HCT116 (cell line): Measurements from ENCODE around the gene UGT2B15. TPM values are rescaled to one million over a fixed set of nuclear protein-coding genes. Genes with fewer than 3 reads are reported as not detected.

Source experiments
- ATAC-seq: fragments of 200-7000 bp; cut with Tn5 transposase; 2 replicates; pipeline ENCODE4 v1.9.1; 2020; ENCODE audit warnings: mild to moderate bottlenecking, moderate library complexity
- BruUV-seq: library from RNA; stranded (reverse); fragments of 400-500 nt; replicated peaks from 2 replicates; lab custom pipeline; 2021; lab: Mats Ljungman, UMichigan
- CTCF ChIA-PET: fragments of 300-600 bp; sonication (Branson Sonifier 250); formaldehyde crosslinking; loops from one replicate; lab custom pipeline; 2021; ENCODE audit warnings: antibody characterized with exemption; lab: Charles Lee
- POLR2A ChIA-PET: fragments of 300-600, 350-600 bp; sonication (Branson Sonifier 250); formaldehyde crosslinking; loops from one replicate; lab custom pipeline; 2021; ENCODE audit warnings: antibody characterized with exemption; lab: Charles Lee
- RAD21 ChIA-PET, 2 experiments: fragments of 300-600 bp; sonication (Branson Sonifier 250); formaldehyde crosslinking; loops; one replicate each; lab custom pipeline; 2023; ENCODE audit warnings: low total read pairs in 2 of 2; ENCODE audit not compliant: uncharacterized antibody in 2 of 2, unreplicated experiment in 2 of 2, low non-redundant PET in 1 of 2; lab: Charles Lee
- DNase-seq: peaks from one replicate; pipeline ENCODE4 v3.0.0-alpha.2; 2010; ENCODE audit warnings: low read depth, low spot score
- H2AFZ ChIP-seq: fragments of 200-600 bp; shearing (Covaris generic), sonication (generic); 2 replicates; pipeline ENCODE4 v1.6.1; 2017; ENCODE audit warnings: low read depth, mixed run types, mixed read lengths, antibody characterized with exemption, low read length; ENCODE audit not compliant: poor library complexity, severe bottlenecking
- H3K27ac ChIP-seq: 2 replicates; pipeline ENCODE4 v1.5.1; 2012; ENCODE audit warnings: low read depth, low read length
- H3K27me3 ChIP-seq: fragments of 200-600 bp; sonication (generic); 2 replicates; pipeline ENCODE4 v1.6.1; 2016; ENCODE audit warnings: mixed run types, low read length, mixed read lengths; ENCODE audit not compliant: insufficient read depth
- H3K36me3 ChIP-seq, 2 experiments: fragments of 200-500 bp in 1 of 2; fragments of 200-600 bp in 1 of 2; sonication (Bioruptor generic) in 1 of 2; sonication (generic) in 1 of 2; 2 replicates each; pipeline versions ENCODE4 v1.5.1 to v1.6.1; 2014 to 2016; ENCODE audit warnings: low read length in 2 of 2, inconsistent platforms in 1 of 2, mixed read lengths in 1 of 2, mixed run types in 1 of 2; ENCODE audit not compliant: insufficient read depth in 2 of 2, control insufficient read depth in 1 of 2
- H3K4me1 ChIP-seq, 2 experiments: fragments of 200-600 bp in 1 of 2; sonication (generic) in 1 of 2; 2 replicates each; pipeline versions ENCODE4 v1.5.1 to v1.6.1; 2012 to 2017; ENCODE audit warnings: low read length in 2 of 2, inconsistent platforms in 1 of 2, mild to moderate bottlenecking in 1 of 2, mixed read lengths in 1 of 2, mixed run types in 1 of 2, moderate library complexity in 1 of 2; ENCODE audit not compliant: insufficient read depth in 2 of 2, control insufficient read depth in 1 of 2
- H3K4me2 ChIP-seq: fragments of 200-600 bp; sonication (generic); 2 replicates; pipeline ENCODE4 v1.6.1; 2017; ENCODE audit warnings: mixed run types, low read length, mixed read lengths
- H3K4me3 ChIP-seq, 2 experiments: fragments of 200-600 bp in 1 of 2; sonication (generic) in 1 of 2; replicated peaks in 1 of 2; 2 replicates each; pipeline ENCODE4 v1.5.1; 2011 to 2016; ENCODE audit warnings: low read length in 2 of 2, control low read depth in 1 of 2, low read depth in 1 of 2, mild to moderate bottlenecking in 1 of 2, mixed read lengths in 1 of 2, mixed run types in 1 of 2
- H3K79me2 ChIP-seq: fragments of 200-600 bp; sonication (generic); 2 replicates; pipeline ENCODE4 v1.6.1; 2017; ENCODE audit warnings: mild to moderate bottlenecking, mixed run types, low read length, moderate library complexity, mixed read lengths; ENCODE audit not compliant: insufficient read depth
- H3K9ac ChIP-seq: fragments of 200-600 bp; sonication (generic); 2 replicates; pipeline ENCODE4 v1.6.1; 2016; ENCODE audit warnings: low read length, mixed read lengths
- H3K9me2 ChIP-seq: fragments of 200-600 bp; sonication (generic), shearing (Covaris generic); 2 replicates; pipeline ENCODE4 v1.6.1; 2017; ENCODE audit warnings: mixed run types, mild to moderate bottlenecking, moderate library complexity; ENCODE audit not compliant: insufficient read depth
- H3K9me3 ChIP-seq, 2 experiments: fragments of 200-500 bp in 1 of 2; fragments of 200-600 bp in 1 of 2; sonication (Bioruptor generic) in 1 of 2; sonication (generic) in 1 of 2; 2 replicates each; pipeline ENCODE4 v1.6.1; 2014 to 2017; ENCODE audit warnings: low read length in 2 of 2, mixed read lengths in 2 of 2, inconsistent platforms in 1 of 2, low read depth in 1 of 2, mild to moderate bottlenecking in 1 of 2, mixed run types in 1 of 2, moderate library complexity in 1 of 2; ENCODE audit not compliant: control insufficient read depth in 1 of 2, insufficient read depth in 1 of 2
- H4K20me1 ChIP-seq: fragments of 200-600 bp; sonication (generic), shearing (Covaris generic); 2 replicates; pipeline ENCODE4 v1.6.1; 2017; ENCODE audit warnings: mixed run types, mild to moderate bottlenecking, moderate library complexity; ENCODE audit not compliant: insufficient read depth
- ATF3 ChIP-seq: IDR thresholded peaks from 2 replicates; pipeline ENCODE4 v1.6.1; 2012
- FOSL1 ChIP-seq: IDR thresholded peaks from 2 replicates; pipeline ENCODE4 v1.6.1; 2012; ENCODE audit warnings: low read depth
- MAX ChIP-seq: IDR thresholded peaks from 2 replicates; pipeline ENCODE4 v1.6.1; 2012
- POLR2A ChIP-seq: IDR thresholded peaks from 2 replicates; pipeline ENCODE4 v1.7.0; 2011; ENCODE audit warnings: borderline replicate concordance; ENCODE audit not compliant: insufficient read depth, insufficient read length; ENCODE audit errors: extremely low read depth
- REST ChIP-seq: IDR thresholded peaks from 2 replicates; pipeline ENCODE4 v1.6.1; 2012; ENCODE audit warnings: low read depth
- SP1 ChIP-seq: IDR thresholded peaks from 2 replicates; pipeline ENCODE4 v1.6.1; 2012; ENCODE audit warnings: low read depth
- SRF ChIP-seq: IDR thresholded peaks from 2 replicates; pipeline ENCODE4 v1.6.1; 2012; ENCODE audit warnings: low read depth
- TCF7L2 ChIP-seq: IDR thresholded peaks from 2 replicates; pipeline ENCODE4 v1.7.0; 2011; ENCODE audit warnings: borderline replicate concordance, inconsistent platforms; ENCODE audit not compliant: insufficient read depth, insufficient read length; ENCODE audit errors: extremely low read depth
- YY1 ChIP-seq: IDR thresholded peaks from 2 replicates; pipeline ENCODE4 v1.6.1; 2011; ENCODE audit warnings: low read length, low read depth, moderate library complexity, mild to moderate bottlenecking; ENCODE audit not compliant: insufficient replicate concordance; ENCODE audit errors: extremely low read depth
- ZNF274 ChIP-seq: fragments of 200-500 bp; sonication (Bioruptor generic); IDR thresholded peaks from 2 replicates; pipeline ENCODE4 v1.6.1; 2014; ENCODE audit warnings: mild to moderate bottlenecking, low read depth, low read length, inconsistent platforms
- intact Hi-C: fragments of 100-400 bp; cut with micrococcal nuclease; formaldehyde crosslinking; loops from 2 replicates; pipeline ENCODE4 v1.10.0; 2022
- total RNA-seq: library from RNA; stranded (reverse); gene quantifications from one replicate; pipeline ENCODE4 v1.2.1, GENCODE V29; 2021; ENCODE audit not compliant: unreplicated experiment

Gene UGT2B15
- total RNA-seq, 1 experiment from 2014 or later, result 0.17 TPM

GRCh38 chr4:68599150-68599549, 71.3 kb downstream of the UGT2B15 start:
- no peaks in the 10 kb centered on the region for H3K9me3 ChIP-seq
- intact Hi-C loops, result no loop called here
- no peak overlapping the region for H3K27ac ChIP-seq
- BruUV-seq, result no TSS peak
- H3K27me3 ChIP-seq, result no peaks in the 10 kb centered on the region
- TF ChIP-seq ATF3 (no peak), FOSL1 (no peak), MAX (no peak), TCF7L2 (no peak), SRF (no peak), ZNF274 (no peak), YY1 (no peak), POLR2A (no peak), SP1 (no peak), REST (no peak)
- RAD21 ChIA-PET, result no interaction called here
- ATAC-seq (no peak), DNase-seq (no peak)
- no peaks in the 10 kb centered on the region for H3K9me2 ChIP-seq
- H2AFZ ChIP-seq, result no peak overlapping the region
- POLR2A ChIA-PET, result no interaction called here
- H3K4me3 ChIP-seq, result no peak overlapping the region
- H4K20me1 ChIP-seq, result no peaks in the 10 kb centered on the region
- no peaks in the 10 kb centered on the region for H3K36me3 ChIP-seq
- CTCF ChIA-PET, result no interaction called here
- H3K4me2 ChIP-seq, result no peak overlapping the region
- no peaks in the 10 kb centered on the region for H3K79me2 ChIP-seq
- H3K9ac ChIP-seq, result no peak overlapping the region
- H3K4me1 ChIP-seq, result no peaks in the 10 kb centered on the region
